AG20443 (cell line): ENCODE data around the gene EFHC2.
A peak's percentile ranks its signal among the peaks of the same experiment; 100 is the strongest.

Source experiments
- DNase-seq: peaks from one replicate; pipeline ENCODE4 v3.0.0; 2012; ENCODE audit warnings: low spot score, mixed read lengths

EFHC2 gene, protein sequence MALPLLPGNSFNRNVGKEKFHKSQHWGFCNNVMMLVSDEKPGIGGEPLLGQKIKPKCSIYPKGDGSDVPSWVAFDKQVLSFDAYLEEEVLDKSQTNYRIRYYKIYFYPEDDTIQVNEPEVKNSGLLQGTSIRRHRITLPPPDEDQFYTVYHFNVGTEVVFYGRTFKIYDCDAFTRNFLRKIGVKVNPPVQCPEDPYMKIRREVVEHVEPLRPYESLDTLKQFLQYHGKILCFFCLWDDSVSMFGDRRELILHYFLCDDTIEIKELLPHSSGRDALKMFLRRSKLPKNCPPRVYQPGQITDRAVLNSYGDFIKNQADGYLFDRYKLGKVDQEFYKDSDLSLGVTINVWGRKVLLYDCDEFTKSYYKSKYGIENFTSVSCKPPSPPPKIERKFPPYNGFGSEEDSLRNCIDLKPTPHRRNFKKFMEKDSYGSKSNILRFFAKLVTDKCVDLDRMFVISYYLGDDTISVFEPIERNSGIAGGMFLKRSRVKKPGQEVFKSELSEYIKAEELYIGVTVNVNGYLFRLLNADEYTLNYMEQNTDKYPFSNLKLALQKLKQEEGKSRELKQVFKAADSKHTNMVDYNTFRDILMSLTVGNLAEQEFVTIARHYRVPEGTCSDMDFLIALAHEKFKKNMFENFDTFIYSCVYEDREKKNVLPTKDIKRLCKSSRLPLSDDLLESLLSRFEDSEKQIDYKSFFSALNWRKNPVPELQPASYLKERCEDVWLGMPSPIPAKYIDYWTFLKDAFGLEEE

DNA sequence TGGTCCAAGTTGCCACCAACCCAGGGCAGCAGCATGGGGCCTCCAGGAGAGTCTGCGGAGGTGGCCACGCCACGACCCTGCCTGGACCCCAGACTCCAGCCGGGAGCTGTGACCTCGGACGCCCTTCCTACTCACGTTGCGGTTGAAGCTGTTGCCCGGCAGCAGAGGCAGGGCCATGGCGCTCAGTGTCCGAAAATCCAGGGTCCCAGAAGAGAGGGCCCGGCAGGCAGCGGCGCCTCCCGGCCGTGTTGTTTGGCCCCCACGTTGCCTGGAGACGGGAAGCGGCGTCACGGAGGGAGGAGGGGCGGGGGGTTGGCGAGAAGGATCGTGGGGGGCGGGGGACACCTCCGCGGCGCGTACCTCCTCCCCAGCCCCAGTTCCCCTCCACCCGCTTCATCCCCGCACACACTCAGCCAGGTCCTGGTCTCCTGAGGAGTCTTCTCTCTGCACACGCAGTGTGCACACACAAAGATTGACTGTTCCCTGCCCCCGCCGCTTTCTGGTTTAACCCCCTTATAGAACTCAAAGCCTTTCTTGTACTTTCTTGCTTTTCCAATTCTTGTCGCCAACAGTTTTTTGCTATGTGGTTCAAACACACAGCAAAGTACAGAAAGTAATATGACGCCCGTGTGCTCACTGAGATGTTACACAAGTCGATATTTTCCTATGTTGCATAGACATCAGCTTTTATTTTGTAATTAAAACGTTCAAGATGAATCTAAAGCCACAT lies at the start of gene EFHC2:
EFHC2 (minus strand) TSS at position 261 of the 730 bp plus-strand sequence; CDS start at position 177, 84 bp downstream.
- DNase-seq: peak; percentile 71

DNA sequence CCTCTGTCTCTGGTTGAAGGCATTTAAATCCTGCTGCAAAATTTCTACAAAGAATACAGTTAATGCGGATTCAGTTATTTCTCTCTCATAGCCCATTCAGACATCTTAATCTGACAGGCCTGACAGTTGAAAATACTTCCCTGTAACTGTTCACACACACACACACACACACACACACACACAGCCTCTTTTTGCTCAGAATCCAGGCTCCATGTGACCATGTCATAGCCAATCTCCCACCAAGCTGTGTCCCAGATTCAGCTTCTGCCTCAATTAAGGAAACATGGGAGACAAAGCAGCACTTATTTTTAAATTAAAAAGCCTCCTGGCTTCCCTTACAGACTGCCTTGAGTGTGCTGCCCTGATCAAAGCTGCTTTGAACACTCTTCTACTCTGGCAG lies 49.3 kb upstream of the EFHC2 start:
- DNase-seq: no peak

DNA sequence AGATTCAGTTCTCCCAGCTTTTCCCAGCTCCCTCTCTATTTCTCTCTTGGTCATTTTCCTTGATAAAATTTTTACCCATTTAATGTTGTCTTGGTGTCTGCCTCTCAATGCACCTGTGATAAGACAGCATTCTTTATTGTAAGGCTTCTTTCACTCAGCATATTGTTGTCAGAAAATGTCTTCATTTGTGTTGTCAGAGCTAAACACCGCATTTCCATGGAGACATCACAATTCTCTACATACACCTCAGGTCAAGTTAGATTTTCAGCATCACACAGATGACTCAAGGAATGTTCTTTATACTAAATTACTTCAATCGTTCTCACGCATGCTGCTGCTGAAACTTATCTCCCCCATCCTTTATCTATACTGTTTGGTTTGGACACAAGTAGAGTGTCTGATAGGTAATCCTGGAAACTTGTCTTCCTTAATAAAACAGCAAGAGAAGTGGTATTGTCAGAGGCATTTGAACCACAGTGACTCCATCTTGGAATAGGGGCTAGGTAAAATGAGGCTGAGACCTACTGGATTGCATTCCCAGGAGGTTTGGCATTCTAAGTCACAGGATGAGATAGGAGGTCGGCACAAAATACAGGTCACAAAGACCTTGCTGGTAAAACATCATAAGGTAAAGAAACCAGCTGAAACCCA lies 41.3 kb upstream of the EFHC2 start:
- no peak for DNase-seq

DNA sequence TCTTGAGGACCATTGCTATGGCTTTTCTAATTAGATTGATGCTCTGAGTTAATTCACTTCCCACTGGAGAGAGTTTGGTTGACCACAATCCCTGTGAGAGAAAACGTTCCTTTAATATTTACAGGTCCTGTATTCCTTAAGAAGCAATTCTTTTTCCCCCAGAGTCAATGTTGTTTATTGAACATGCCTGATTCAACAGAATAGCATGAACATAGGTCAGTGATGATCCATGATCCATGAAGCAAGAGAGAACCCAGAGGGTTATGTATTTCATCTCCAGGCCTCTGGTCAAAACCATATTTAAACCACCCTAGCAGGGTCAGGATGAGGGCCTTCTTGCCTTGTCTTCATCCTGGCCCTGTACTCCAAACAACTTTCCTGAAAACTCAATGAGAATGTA lies 39.4 kb upstream of the EFHC2 start:
- no peak for DNase-seq

DNA sequence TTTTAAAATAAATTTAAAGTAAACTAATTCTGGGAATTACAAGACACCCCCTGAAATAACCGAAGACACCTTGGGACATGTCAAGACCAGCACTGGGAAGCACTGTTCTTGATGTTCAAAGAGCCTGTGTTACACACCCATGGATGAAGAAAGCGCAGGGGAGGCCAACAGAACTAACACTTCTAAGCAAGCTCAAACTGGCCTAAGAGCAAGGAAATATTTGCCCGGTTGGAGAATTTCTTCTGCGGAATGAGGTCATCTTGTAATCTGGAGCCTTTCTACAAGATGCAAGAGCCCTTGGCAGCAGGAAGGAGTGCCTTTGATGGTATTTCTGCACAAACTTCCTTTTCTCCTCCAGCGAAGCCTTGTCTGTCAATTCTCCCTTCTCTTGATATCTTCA lies 9.3 kb upstream of the EFHC2 start:
- DNase-seq: no peak

DNA sequence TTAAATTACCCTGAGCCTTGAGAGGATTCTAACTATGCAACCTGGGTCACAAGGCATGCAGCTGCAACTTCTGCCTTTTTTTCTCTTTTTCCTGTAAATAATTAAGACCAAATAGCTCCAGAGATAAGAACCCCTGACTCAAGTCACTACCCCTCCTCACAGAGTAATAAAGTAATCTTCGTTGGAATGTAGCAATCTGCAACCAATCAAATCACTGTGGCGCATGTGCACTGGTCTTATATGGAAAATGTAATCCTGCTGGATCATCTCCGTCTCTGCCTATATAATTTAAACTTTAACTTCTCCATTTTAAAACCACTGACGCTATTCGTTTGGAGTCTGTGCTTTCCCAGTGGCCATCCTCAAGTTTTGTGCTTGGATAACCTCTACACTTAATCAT lies 6.1 kb upstream of the EFHC2 start:
- DNase-seq: no peak

DNA sequence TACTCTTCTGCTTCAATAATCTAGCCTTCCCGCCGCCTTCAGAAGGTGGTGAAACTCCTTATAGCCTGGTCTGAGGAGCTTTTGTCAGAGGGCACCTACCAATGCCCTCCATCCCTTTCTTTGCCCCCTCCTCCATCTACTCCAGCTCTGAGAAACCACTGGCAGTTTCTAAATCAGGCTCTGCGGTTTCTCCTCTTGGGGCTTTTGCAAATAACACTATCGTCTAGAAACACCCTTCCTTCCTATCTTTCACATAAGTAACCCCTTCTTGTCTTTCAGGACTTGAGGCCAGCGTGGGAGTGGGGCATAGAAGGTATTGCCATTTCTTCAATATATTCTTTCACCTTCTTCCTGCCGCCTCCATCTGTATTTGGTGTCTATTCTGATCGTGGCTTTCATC lies 1.2 kb upstream of the EFHC2 start:
- peak; percentile 2 for DNase-seq

DNA sequence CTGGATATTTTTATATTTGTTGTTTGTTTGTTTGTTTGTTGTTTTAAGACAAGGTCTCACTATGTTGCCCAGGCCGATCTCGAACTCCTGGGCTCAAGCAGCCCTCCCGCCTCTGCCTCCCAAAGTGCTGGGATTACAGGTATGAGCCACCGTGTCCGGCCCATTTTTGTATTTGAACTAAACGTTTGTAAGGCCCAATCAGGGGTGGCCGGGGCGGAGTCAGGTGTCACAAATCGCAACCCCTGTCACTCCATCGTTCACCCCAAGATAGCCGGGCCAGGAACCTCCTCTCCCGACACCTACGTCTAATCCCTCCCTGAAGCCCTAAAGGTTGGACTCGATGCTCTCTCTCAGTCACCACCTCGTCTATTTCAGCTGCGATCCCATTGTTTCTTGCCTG lies 722 bp upstream of the EFHC2 start:
- peak; percentile 4 for DNase-seq

DNA sequence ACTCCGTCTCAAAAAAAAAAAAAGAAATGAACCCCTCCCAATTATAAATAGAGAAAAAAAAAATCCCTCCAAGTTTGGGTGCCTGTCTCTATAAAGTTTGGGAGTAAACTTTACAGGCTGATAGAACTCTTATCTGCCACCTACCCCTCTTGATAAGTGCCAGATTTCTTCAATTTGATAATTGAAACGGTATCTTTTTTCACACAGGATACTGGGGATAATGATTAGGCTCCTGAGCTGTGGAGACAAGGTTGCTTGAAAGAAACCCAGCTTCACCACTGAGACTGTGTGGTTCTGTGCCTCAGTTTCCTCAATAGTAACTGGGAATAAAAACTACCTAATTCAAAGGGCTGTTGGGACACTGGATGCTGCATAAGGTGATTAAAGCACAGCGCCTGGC lies 606 bp downstream of the EFHC2 start:
- DNase-seq: no peak

DNA sequence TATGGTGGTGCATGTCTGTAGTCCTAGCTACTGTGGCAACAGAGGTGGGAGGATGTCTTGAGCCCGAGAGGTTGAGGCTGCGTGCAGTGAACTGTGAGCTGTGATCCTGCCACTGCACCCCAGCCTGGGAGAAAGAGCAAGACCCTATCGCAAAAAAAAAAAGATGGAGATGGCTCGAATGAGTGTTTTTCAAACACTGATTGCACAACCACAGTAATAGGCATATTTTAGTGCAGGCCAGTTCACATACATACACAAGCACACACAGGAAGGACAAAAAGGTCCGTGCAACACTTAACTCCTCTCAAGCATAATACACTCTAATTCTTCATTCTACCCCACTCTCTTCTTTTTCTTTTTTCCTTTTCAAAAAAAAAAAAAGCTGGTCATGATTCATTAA lies 5.1 kb downstream of the EFHC2 start:
- DNase-seq: no peak

DNA sequence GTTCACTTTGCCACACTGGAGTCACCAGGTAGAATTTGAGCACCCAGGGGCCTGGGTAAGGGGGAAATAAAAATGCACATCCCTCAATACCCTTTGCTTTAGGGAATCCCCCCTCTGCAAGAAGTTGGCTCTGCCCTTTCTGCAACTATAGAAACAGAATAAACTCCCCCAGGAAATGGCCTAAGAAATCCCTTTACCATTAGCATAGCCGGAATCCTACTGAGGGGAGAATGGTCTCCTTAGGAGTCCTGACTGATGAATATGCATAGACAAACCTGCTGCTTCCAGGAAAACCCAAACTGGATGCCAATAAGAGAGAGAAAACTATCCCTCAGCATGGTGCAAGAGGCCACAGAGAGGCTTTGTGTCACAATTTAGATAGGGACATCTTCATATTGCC lies 11.0 kb downstream of the EFHC2 start:
- DNase-seq: no peak

DNA sequence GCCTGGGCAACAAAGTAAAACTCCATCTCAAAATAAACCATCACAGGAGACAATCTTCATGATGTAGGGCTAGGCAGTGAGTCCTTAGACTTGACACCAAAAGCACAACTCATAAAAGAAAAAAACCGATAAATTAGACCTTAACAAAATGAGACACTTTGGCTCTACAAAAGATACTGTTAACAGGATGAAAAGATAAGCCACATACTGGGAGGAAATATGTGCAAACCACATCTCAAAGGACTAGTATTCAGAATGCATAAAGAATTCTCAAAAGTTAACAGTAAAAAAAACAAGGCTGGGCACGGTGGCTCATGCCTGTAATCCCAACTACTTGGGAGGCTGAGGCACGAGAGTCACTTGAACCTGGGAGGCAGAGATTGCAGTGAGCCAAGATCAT lies 13.2 kb downstream of the EFHC2 start:
- DNase-seq: no peak

DNA sequence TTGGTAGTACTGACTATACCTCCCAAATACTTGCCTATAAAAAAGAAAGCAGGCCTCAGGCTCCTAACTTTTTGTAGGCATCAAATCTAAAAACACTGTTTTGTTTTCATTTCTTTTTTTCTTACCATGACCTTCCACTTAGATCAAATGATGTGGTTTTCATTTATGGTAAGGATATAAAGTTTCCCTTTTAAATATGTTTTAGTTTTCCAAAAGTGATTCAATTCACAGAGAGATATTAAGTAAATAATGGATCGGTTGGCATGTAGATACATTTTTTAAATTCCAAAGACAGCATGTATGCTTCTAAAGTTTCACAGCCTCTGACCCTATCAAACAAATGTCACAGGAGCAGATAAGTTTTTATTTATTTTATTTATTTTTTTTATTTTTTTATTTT lies 23.9 kb downstream of the EFHC2 start:
- DNase-seq: no peak

DNA sequence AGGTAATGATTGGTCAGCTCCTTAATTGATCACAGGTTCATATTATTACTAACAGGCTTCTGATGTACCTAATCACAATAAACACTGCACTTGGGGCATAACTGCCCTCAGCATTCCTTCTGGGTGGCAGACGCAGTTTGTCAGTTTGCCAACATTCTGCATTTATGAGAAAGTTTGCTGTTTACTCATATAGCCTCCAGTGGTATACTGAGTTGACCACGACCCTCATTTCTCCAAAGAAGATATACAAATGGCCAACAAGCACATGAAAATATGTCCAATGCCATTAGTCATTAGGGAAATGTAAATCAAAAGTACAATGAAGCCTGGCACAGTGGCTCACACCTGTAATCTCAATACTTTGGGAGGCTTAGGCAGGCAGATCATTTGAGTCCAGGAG lies 26.3 kb downstream of the EFHC2 start:
- no peak for DNase-seq

DNA sequence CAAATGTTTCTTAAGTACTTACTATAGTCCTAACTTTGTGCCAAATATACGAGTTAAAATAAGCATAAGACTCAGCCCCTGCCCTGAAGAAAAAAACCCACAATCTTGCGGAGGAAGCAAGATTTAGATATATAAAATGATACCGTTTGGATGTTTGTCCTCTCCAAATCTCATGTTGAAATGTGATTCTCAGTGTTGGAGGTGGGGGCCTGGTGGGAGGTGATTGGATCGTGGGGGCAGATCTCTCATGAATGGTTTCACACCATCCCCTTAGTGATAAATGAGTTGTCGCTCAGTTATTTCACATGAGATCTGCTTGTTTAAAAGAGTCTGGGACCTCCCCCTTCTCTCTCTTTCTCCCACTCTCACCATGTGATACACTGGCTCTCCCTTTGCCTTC lies 28.7 kb downstream of the EFHC2 start:
- DNase-seq: no peak

DNA sequence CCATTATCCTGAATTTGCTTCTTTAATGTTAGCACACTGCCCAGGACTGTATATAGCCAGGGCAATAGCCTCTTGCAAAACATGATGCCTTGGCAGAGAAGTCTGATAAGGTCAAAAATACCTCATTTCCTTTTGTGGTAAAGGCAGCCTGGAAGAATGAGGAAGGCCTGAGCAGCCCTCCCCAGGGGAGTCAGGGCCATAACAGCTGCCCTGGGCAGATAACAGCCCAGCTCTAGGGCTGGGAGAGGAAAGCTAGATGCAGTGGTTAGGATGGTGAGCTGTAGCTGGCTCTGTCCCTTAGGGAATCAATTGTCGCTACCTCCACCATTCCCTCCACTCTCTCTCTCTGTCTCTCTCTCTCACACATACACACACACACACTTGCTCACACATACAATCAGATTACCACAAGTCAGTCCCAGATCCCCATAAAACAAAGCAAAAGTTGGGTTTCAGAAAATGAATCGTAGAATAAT lies 29.2 kb downstream of the EFHC2 start:
- peak; percentile 20 for DNase-seq

DNA sequence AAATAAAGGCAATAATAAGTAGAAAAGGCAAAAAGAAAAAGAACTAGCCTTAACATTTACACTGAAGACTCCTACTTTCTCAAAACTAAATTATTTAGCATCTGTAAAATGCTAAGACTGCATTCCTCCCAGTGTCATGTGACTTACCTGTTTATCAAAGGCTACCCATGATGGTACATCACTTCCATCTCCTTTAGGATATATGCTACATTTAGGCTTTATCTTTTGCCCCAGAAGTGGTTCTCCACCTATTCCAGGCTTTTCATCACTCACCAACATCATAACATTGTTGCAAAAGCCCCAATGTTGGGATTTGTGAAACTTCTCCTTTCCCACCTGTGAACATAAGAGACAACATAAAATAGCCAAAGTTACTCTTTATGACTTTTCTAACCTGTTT lies 31.1 kb downstream of the EFHC2 start:
- DNase-seq: no peak

DNA sequence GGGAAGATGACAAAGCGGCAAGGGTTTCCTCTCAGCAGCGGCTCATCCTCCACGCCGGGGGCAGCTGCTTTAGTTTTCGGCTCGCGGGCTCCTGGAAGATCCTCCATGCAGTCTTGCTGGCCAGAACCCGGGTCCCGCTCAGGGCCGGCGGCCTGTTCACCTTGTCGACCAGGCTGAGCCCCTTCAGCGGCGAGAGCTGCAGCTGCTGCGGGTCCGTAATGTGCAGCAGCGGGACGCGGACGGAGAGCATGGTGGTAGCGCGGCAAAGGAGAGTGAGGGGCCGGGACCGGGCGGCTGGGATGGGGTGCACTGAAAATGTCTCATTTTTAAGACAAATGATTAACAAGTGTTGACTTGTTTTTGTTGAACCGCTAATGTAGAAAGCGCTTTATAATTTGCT lies 33.2 kb downstream of the EFHC2 start:
- no peak for DNase-seq

DNA sequence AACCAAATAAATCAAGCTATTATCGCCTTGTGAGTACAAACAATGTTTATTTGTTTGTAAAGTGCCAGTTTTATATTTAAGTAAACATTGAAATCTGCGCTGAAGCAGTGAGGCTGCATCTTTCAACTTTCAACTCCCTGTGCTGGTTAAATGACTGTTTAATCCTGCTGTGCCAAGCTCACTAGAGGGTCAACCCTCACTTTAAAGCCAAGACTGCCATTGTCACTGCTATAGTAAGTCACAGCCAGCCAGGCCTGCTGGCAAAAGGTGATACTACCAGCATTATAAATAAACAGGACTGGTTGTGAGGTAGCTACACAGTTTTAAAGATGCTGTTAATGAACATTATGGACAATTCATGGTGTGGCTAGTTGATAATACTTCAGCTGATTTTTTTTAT lies 34.6 kb downstream of the EFHC2 start:
- DNase-seq: no peak

DNA sequence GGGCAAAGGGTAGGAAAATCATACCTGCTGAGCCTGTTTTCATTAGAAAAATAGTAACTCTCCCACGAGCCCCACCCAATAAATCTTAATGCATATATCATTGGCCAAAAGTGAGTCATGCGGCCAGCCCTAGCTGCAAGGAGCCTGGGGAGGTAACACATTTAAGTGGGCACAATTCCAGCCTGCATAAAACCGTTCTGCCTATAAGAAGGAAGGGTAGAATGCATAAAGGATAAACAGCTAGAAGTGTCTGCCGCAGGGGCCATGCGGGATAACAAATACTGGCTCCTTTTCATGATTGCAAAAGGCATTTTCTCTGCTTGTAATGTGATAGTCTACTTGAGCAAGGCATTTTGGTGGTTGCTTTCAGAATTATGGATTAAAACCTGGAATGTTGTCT lies 37.1 kb downstream of the EFHC2 start:
- no peak for DNase-seq

DNA sequence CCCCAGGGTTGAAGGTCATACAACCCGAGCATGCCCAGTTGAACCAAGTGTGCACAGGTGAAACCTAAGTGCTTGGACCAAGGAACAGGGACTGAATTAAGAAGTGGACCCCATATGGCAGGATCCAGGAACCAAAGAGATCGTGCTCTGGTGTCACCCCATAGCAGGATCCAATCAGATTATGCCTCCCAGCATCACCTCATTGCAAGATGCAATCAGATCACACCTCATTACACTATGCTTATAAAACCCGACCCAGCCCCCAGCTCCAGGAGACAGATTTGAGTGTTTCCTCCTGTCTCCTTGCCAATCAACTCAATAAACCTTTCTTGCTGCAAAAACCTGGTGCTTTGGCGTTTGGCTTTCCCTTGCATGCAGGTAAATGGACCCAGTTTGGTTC lies 37.6 kb downstream of the EFHC2 start:
- DNase-seq: no peak

DNA sequence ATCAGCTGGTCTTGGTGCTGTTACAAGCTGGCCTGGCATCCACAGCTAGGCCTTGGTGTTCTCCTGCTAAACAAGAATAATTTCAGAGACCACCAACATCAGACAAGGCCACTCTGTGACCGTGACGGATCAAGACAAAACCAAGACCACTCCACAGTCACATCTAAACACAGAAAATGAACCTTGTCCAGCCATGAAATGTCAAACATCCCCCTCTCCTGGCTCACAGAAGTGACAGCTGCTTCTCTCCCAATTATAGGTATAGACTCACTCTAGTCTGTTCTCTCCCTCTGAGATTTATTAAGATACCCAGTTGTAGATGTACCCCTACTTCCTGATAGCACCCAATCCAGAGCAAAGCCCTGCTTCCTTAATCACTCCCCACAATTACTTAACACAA lies 40.4 kb downstream of the EFHC2 start:
- DNase-seq: no peak
